Measurements from ENCODE around the gene IKBIP.
"Not testable (repeated sequence)": the region's sequence is repeated elsewhere in the genome, so short reads cannot be mapped to it uniquely, and the experiment has no call there.

IKBIP gene

GRCh38 chr12:98579835-98580234 lies 64.8 kb downstream of the IKBIP start:
- no peak for FAIRE-seq
- no peak for DNase-seq (ENCODE audit: extremely low spot score, insufficient read length, low read depth)

DNA sequence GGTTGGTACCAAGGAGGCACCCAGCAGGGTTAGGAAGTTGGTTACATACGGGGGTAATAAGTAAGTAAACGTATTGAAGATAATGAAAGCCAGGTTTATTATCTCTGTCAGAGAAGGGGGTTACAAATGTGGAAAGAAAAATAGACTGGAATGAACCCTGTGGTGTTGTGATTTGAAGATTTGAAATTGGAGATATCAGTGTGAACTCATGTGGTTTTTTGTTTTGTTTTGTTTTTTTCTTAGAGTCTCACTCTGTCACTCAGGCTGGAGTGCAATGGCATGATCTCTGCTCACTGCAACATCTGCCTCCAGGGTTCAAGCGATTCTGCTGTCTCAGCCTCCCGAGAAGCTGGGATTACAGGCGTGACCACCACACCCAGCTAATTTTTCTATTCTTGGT lies 65.2 kb downstream of the IKBIP start:
- FAIRE-seq (no peak), DNase-seq (ENCODE audit: extremely low spot score, insufficient read length, low read depth) (no peak)

DNA sequence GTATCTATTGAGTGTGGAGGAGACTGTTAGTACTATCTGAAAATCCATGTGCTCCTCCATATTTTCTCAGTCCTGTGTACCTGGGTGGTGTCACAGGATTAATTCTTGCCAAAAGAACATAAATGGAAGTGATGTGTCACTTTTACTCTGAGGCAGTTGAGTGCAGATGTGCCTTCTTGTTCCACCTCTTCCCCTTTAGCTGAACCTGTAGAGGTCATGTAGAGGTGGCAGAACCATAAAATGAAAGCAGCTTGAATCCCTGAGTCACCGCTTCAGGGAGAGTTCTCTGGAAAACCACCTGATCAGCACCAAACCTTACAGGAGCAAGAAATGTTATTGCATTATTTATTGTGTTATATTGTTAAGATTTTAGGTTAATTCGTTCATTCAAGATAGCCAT lies 65.8 kb downstream of the IKBIP start:
- FAIRE-seq (no peak), DNase-seq (ENCODE audit: extremely low spot score, insufficient read length, low read depth) (no peak)

DNA sequence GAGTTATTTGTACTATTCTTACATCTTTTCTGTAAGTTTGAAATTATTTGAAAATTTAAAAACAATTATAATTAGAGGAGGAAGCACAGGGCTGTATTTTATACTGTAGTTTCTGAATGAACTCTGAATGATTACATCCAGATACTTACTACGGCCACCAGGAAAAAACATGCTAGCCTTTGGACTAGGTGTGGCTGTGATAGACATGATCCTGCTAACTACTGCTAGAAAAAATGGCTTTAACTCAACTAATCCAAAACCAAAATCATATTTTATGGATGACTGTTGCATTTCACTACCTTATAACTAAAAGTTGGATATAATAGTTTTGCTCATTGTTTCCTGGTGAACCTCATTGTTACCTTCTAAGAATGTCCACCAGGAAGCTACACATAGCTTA lies 66.2 kb downstream of the IKBIP start:
- FAIRE-seq, result no peak

GRCh38 chr12:98576795-98577194 lies 67.8 kb downstream of the IKBIP start:
- not testable (repeated sequence) for DNase-seq (ENCODE audit: extremely low spot score, insufficient read length, low read depth); FAIRE-seq

More for the DNA sequence above, 66.2 kb downstream of the IKBIP start:
- DNase-seq (ENCODE audit: extremely low spot score, insufficient read length, low read depth), result no peak

GRCh38 chr12:98575013-98575412 lies 69.6 kb downstream of the IKBIP start:
- DNase-seq (ENCODE audit: extremely low spot score, insufficient read length, low read depth) (no peak), FAIRE-seq (no peak)
